HepG2 (cell line): ENCODE measurements around the gene COPZ2. TPM values are rescaled to one million over a fixed set of nuclear protein-coding genes. Genes with fewer than 3 reads are reported as not detected.

ENCODE experiments used
- FOXC1 ChIP-seq: sonication (generic); formaldehyde crosslinking; IDR thresholded peaks from 2 replicates; pipeline ENCODE4 v1.8.0; 2022; ENCODE audit warnings: mild to moderate bottlenecking, missing genetic modification reagents, borderline replicate concordance
- IRX3 ChIP-seq: sonication (generic); formaldehyde crosslinking; IDR thresholded peaks from 2 replicates; pipeline ENCODE4 v1.8.1; 2023; ENCODE audit warnings: mild to moderate bottlenecking, low read depth, missing genetic modification reagents, borderline replicate concordance
- MEF2D ChIP-seq: sonication (generic); formaldehyde crosslinking; IDR thresholded peaks from 2 replicates; pipeline ENCODE4 v1.5.1; 2020; ENCODE audit warnings: mild to moderate bottlenecking, missing genetic modification reagents
- MLLT10 ChIP-seq: sonication (generic); formaldehyde crosslinking; IDR thresholded peaks from 2 replicates; pipeline ENCODE4 v1.4.0; 2020; ENCODE audit warnings: missing genetic modification reagents
- RARA ChIP-seq: IDR thresholded peaks from 2 replicates; pipeline ENCODE4 v1.6.1; 2016; ENCODE audit warnings: missing genetic modification reagents, missing compliant biosample characterization
- TOE1 ChIP-seq: sonication (generic); formaldehyde crosslinking; IDR thresholded peaks from 2 replicates; pipeline ENCODE4 v1.4.0; 2020; ENCODE audit warnings: mild to moderate bottlenecking, missing genetic modification reagents
- TSC22D2 ChIP-seq: sonication (generic); formaldehyde crosslinking; IDR thresholded peaks from 2 replicates; pipeline ENCODE4 v1.5.1; 2020; ENCODE audit warnings: missing genetic modification reagents, mild to moderate bottlenecking, borderline replicate concordance
- ZBTB42 ChIP-seq: sonication (generic); formaldehyde crosslinking; IDR thresholded peaks from 2 replicates; pipeline ENCODE4 v1.5.0; 2020; ENCODE audit warnings: mild to moderate bottlenecking, missing genetic modification reagents
- ZNF530 ChIP-seq: sonication (generic); formaldehyde crosslinking; IDR thresholded peaks from 2 replicates; pipeline ENCODE4 v1.5.0; 2020; ENCODE audit warnings: low read depth, mild to moderate bottlenecking, missing genetic modification reagents
- ZNF556 ChIP-seq: sonication (generic); formaldehyde crosslinking; IDR thresholded peaks from 2 replicates; pipeline ENCODE4 v1.4.0; 2020; ENCODE audit warnings: mild to moderate bottlenecking, missing genetic modification reagents, borderline replicate concordance
- ZNF75D ChIP-seq: sonication (generic); formaldehyde crosslinking; IDR thresholded peaks from 2 replicates; pipeline ENCODE4 v1.8.1; 2023; ENCODE audit warnings: missing genetic modification reagents, mild to moderate bottlenecking, borderline replicate concordance
- polyA plus RNA-seq, 8 experiments: library from polyadenylated mRNA; depleted of rRNA in 3 of 8; stranded (reverse) in 7 of 8; unstranded in 1 of 8; fragments of >200 nt; fragmentation: Illumina TruSeq in 4 of 8; extraction: Trizol in 4 of 8; gene quantifications; 2 replicates each; pipeline versions ENCODE4 v1.2.1 to v1.2.3, GENCODE V29; 2011 to 2016; ENCODE audit warnings: low read depth in 4 of 8, missing spikeins in 1 of 8, mixed read lengths in 1 of 8; ENCODE audit not compliant: insufficient read depth in 1 of 8
- total RNA-seq, 5 experiments: library from RNA; depleted of rRNA; stranded (reverse); fragments of >200 nt; fragmentation: Illumina TruSeq; extraction: Trizol; gene quantifications; 2 replicates each; pipeline ENCODE4 v1.2.3, GENCODE V29; 2016; ENCODE audit warnings: low read depth in 1 of 5
- TF ChIP-seq, protein P1 (sequence below): sonication (generic); formaldehyde crosslinking; IDR thresholded peaks from 2 replicates; pipeline ENCODE4 v1.5.0; 2020; ENCODE audit warnings: mild to moderate bottlenecking, missing genetic modification reagents
- TF ChIP-seq, protein P2 (sequence below): sonication (generic); formaldehyde crosslinking; IDR thresholded peaks from 2 replicates; pipeline ENCODE4 v1.9.0; 2022; ENCODE audit warnings: missing genetic modification reagents, mild to moderate bottlenecking, borderline replicate concordance
- TF ChIP-seq, protein P3 (sequence below): sonication (generic); formaldehyde crosslinking; conservative IDR thresholded peaks from 2 replicates; pipeline ENCODE4 v1.4.0; 2020; ENCODE audit warnings: missing genetic modification reagents
- TF ChIP-seq, protein P4 (sequence below): sonication (generic); formaldehyde crosslinking; IDR thresholded peaks from 2 replicates; pipeline ENCODE4 v1.9.0; 2021; ENCODE audit warnings: missing genetic modification reagents, borderline replicate concordance
- TF ChIP-seq, protein P5 (sequence below): sonication (generic); formaldehyde crosslinking; IDR thresholded peaks from 2 replicates; pipeline ENCODE4 v1.5.1; 2020; ENCODE audit warnings: mild to moderate bottlenecking, missing genetic modification reagents, borderline replicate concordance
- TF ChIP-seq, protein P6 (sequence below): sonication (generic); formaldehyde crosslinking; IDR thresholded peaks from 2 replicates; pipeline ENCODE4 v1.5.0; 2020; ENCODE audit warnings: missing genetic modification reagents

The COPZ2 gene
- total and polyA plus RNA-seq, 2 of the 13 experiments (the other 11 are each of a cell fraction or from before 2014, with no cell fraction given): 0.61 to 1.5 TPM

DNA sequence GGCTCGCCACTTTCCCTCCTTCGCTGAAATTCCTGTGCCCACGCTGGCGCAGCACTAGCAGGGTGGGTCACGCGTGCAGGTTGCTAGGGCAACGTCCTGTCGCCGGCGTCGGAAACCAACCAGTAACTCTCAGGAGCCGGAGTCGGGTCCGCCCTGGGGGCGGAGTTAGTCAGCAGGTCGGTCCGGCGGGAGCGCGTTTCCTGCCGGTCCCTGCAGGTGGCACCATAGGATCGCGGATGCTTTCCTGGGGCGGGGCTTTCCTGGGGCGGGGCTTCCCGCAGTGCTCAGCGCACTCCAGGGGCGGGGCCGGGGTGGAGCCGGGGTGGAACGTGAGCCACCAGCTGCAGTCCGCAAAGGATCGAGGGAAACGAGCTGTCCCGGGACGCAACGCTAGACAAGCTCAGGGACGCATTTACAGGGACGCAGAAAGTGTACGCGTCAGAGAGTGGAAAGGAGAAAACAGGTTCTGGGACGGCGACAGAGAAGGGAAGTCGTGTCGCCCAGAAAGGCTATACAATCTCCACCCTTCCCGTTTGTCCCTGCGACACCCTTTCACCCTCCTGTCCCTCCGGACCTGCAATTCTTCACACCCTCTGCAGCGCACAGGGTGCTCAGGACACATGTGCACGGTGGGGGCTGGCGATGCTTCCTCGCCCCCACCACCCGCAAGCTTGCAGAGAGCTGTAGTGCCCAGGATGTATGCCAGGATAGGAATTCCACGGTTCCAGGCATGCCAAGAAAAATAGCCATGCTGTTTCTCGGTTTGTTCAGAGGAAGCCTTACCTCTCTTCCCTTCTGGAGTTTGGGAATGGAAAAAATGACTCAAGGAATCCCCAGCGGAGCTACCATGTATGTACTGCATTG is 12.3 kb downstream of the COPZ2 start (continued):
- TF ChIP-seq, protein P1, sequence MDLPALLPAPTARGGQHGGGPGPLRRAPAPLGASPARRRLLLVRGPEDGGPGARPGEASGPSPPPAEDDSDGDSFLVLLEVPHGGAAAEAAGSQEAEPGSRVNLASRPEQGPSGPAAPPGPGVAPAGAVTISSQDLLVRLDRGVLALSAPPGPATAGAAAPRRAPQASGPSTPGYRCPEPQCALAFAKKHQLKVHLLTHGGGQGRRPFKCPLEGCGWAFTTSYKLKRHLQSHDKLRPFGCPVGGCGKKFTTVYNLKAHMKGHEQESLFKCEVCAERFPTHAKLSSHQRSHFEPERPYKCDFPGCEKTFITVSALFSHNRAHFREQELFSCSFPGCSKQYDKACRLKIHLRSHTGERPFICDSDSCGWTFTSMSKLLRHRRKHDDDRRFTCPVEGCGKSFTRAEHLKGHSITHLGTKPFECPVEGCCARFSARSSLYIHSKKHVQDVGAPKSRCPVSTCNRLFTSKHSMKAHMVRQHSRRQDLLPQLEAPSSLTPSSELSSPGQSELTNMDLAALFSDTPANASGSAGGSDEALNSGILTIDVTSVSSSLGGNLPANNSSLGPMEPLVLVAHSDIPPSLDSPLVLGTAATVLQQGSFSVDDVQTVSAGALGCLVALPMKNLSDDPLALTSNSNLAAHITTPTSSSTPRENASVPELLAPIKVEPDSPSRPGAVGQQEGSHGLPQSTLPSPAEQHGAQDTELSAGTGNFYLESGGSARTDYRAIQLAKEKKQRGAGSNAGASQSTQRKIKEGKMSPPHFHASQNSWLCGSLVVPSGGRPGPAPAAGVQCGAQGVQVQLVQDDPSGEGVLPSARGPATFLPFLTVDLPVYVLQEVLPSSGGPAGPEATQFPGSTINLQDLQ (CRISPR knock-in tag): no peak
- TF ChIP-seq ZNF556: no peak
- TF ChIP-seq, protein P2, sequence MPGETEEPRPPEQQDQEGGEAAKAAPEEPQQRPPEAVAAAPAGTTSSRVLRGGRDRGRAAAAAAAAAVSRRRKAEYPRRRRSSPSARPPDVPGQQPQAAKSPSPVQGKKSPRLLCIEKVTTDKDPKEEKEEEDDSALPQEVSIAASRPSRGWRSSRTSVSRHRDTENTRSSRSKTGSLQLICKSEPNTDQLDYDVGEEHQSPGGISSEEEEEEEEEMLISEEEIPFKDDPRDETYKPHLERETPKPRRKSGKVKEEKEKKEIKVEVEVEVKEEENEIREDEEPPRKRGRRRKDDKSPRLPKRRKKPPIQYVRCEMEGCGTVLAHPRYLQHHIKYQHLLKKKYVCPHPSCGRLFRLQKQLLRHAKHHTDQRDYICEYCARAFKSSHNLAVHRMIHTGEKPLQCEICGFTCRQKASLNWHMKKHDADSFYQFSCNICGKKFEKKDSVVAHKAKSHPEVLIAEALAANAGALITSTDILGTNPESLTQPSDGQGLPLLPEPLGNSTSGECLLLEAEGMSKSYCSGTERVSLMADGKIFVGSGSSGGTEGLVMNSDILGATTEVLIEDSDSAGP (CRISPR knock-in tag): no peak
- TF ChIP-seq FOXC1: peak; percentile 92
- TF ChIP-seq, protein P3, sequence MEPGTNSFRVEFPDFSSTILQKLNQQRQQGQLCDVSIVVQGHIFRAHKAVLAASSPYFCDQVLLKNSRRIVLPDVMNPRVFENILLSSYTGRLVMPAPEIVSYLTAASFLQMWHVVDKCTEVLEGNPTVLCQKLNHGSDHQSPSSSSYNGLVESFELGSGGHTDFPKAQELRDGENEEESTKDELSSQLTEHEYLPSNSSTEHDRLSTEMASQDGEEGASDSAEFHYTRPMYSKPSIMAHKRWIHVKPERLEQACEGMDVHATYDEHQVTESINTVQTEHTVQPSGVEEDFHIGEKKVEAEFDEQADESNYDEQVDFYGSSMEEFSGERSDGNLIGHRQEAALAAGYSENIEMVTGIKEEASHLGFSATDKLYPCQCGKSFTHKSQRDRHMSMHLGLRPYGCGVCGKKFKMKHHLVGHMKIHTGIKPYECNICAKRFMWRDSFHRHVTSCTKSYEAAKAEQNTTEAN (CRISPR knock-in tag): 0 out of 2 replicates have a peak, but pooled peaks have one; percentile 29
- no peak for TF ChIP-seq MLLT10 (CRISPR knock-in tag)
- TF ChIP-seq ZNF530 (CRISPR knock-in tag): no peak
- no peak for TF ChIP-seq TOE1 (CRISPR knock-in tag)
- TF ChIP-seq, protein P4, sequence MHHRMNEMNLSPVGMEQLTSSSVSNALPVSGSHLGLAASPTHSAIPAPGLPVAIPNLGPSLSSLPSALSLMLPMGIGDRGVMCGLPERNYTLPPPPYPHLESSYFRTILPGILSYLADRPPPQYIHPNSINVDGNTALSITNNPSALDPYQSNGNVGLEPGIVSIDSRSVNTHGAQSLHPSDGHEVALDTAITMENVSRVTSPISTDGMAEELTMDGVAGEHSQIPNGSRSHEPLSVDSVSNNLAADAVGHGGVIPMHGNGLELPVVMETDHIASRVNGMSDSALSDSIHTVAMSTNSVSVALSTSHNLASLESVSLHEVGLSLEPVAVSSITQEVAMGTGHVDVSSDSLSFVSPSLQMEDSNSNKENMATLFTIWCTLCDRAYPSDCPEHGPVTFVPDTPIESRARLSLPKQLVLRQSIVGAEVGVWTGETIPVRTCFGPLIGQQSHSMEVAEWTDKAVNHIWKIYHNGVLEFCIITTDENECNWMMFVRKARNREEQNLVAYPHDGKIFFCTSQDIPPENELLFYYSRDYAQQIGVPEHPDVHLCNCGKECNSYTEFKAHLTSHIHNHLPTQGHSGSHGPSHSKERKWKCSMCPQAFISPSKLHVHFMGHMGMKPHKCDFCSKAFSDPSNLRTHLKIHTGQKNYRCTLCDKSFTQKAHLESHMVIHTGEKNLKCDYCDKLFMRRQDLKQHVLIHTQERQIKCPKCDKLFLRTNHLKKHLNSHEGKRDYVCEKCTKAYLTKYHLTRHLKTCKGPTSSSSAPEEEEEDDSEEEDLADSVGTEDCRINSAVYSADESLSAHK (CRISPR knock-in tag): no peak
- peak; percentile 47; the same call in 1 of the 2 replicates for TF ChIP-seq ZBTB42
- no peak for TF ChIP-seq MEF2D (CRISPR knock-in tag)
- no peak for TF ChIP-seq IRX3 (CRISPR knock-in tag)
- no peak for TF ChIP-seq ZNF75D (CRISPR knock-in tag)
- TF ChIP-seq TSC22D2 (CRISPR knock-in tag): peak; percentile 24; the same call in 1 of the 2 replicates
- TF ChIP-seq, protein P5, sequence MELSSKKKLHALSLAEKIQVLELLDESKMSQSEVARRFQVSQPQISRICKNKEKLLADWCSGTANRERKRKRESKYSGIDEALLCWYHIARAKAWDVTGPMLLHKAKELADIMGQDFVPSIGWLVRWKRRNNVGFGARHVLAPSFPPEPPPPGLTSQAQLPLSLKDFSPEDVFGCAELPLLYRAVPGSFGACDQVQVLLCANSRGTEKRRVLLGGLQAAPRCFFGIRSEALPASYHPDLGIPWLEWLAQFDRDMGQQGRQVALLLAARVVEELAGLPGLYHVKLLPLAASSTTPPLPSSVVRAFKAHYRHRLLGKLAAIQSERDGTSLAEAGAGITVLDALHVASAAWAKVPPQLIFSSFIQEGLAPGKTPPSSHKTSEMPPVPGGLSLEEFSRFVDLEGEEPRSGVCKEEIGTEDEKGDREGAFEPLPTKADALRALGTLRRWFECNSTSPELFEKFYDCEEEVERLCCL (CRISPR knock-in tag): no peak
- TF ChIP-seq, protein P6, sequence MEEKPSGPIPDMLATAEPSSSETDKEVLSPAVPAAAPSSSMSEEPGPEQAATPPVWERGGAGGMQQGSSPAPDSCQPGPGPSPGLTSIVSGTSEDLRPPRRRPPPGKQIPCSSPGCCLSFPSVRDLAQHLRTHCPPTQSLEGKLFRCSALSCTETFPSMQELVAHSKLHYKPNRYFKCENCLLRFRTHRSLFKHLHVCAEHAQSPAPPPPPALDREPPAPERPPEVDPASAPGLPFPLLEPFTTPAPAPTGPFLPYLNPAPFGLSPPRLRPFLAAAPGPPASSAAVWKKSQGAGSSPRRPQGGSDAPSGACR (CRISPR knock-in tag): peak; percentile 73
- TF ChIP-seq RARA: peak; percentile 23; the same call in 1 of the 2 replicates
